ENCODE measurements around the gene ELAVL3. TPM values are rescaled to one million over a fixed set of nuclear protein-coding genes. Genes with fewer than 3 reads are reported as not detected.
A peak's percentile ranks its signal among the peaks of the same experiment; 100 is the strongest.

ELAVL3 gene
- total and polyA plus RNA-seq, 8 donors = 0.04 to 0.31 (median 0.16) TPM; not detected in 1

DNA sequence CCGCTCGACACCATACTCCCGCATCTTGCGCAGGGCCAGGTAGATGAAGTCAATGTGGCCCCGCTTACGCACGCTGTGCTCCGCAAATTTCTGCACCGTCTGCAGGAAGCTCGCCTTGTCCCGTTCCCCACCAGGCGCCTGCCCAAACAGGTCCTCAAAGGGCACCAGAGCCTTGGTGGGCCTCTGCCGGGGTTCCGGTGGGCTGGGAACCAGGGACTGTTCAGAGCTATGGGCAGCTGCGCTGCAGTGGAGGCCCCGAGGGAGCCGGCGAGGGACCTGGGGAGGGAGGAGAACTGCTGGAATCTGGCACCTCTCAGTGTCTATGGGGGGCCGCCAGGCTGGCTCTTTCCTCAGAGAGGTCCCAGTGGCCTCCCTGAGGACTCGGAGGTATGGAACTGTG lies 33.1 kb upstream of the ELAVL3 start:
- H3K36me3 ChIP-seq = peaks cover 0 to 74% of the 10 kb centered on the region in 2 donors
- no peak for ATAC-seq
- H3K4me3 ChIP-seq = no peak overlapping the region
- no peak for DNase-seq
- H3K9me3 ChIP-seq = no peaks in the 10 kb centered on the region
- H3K4me1 ChIP-seq = no peaks in the 10 kb centered on the region
- TF ChIP-seq, protein P1, sequence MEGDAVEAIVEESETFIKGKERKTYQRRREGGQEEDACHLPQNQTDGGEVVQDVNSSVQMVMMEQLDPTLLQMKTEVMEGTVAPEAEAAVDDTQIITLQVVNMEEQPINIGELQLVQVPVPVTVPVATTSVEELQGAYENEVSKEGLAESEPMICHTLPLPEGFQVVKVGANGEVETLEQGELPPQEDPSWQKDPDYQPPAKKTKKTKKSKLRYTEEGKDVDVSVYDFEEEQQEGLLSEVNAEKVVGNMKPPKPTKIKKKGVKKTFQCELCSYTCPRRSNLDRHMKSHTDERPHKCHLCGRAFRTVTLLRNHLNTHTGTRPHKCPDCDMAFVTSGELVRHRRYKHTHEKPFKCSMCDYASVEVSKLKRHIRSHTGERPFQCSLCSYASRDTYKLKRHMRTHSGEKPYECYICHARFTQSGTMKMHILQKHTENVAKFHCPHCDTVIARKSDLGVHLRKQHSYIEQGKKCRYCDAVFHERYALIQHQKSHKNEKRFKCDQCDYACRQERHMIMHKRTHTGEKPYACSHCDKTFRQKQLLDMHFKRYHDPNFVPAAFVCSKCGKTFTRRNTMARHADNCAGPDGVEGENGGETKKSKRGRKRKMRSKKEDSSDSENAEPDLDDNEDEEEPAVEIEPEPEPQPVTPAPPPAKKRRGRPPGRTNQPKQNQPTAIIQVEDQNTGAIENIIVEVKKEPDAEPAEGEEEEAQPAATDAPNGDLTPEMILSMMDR (IDR thresholded peaks at IDR 0.05) = no peak
- H3K27ac ChIP-seq = no peak overlapping the region
- H3K27me3 ChIP-seq = no peaks in the 10 kb centered on the region
- intact Hi-C loops (cut with DNase I) = no loop called here

DNA sequence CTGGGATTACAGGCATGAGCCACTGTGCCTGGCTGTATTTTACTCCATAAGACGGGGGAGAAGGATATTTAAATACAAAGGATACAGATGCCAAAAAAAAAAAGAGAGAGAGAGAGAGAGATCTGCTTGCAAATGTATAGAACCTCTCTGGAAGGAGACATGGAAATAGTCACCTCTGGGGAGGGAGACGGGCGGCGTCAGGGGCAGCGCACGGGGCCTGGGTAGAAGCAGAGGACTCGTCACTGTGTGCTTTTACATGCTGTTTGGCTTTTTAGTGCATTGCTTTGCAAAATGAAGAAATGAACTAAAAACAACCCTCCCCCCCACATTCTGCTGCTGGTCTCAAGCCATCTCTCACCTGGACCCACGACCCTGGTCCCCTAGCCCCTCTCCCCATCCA lies 29.6 kb upstream of the ELAVL3 start:
- no peak overlapping the region for H3K4me3 ChIP-seq
- intact Hi-C loops (cut with DNase I) = no loop called here
- DNase-seq (no peak), ATAC-seq (no peak)
- no peaks in the 10 kb centered on the region for H3K9me3 ChIP-seq
- no peak overlapping the region for H3K27ac ChIP-seq
- peaks cover 0 to 39% of the 10 kb centered on the region in 2 donors for H3K36me3 ChIP-seq
- H3K27me3 ChIP-seq = no peaks in the 10 kb centered on the region
- H3K4me1 ChIP-seq = peaks cover 3 to 10% of the 10 kb centered on the region in 2 donors
- TF ChIP-seq, protein P1 (IDR thresholded peaks at IDR 0.05) = no peak

DNA sequence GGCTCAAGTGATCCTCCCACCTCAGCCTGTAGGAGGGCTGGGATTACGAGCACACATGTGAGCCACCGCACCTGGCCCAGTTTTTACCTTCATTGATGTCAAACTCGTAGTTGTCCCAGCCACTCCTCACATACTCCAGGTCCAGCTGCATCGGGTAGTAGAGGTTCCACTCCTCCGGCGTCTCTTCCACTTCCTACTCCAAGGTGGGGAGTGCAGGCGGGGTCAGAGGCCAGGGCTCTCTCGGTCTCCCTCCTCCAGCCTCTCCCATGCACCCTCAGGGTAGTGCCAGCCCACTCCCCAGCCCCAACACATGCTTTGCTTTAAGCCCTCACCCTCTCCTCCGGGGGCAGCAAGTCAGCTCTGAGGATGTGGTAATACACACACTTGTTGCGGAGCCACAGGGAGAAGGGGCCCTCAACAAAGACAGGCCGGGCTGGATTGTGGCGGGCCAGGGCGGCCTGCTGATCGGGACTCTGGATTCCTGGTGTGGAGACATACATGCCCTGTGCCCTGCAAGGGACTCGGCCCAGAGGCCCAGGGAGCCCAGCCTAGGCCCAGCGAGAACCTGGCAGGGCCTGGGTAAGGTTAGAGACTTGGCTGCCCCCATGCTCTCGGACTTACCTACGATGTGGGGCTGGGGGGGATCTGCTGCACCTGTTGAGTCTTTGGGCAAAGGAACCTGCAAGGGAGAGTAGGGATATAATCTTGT lies 26.7 kb upstream of the ELAVL3 start:
- Histone ChIP-seq H3K4me3 (no peak overlapping the region), H3K4me1 (peaks cover 3 to 16% of the 10 kb centered on the region in 2 donors), H3K9me3 (no peaks in the 10 kb centered on the region), H3K27me3 (no peaks in the 10 kb centered on the region), H3K27ac (no peak overlapping the region), H3K36me3 (peaks cover 0 to 15% of the 10 kb centered on the region in 2 donors)
- intact Hi-C loops (cut with DNase I) = no loop called here
- TF ChIP-seq, protein P1 (IDR thresholded peaks at IDR 0.05) = no peak
- DNase-seq (no peak), ATAC-seq (no peak)

DNA sequence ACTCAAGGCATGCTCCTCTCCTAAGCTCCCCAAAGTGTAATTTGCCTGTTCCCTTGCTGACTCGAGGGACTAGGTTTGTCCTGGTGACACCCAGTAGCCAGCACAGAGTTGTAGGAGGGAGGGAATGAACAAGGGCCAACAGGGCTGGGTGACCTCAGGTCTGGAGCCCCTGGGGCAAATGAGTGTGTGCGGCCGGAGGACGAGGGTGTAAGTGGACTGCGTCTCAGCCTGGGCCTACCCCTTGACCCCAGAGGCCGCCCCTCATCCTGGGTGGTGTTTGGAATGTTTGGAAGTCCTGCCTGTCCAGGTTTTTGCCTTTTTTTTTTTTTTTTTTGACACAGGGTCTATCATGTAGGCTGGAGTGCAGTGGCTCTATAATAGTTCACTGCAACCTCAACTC lies 26.1 kb upstream of the ELAVL3 start:
- Histone ChIP-seq H3K4me1 (peaks cover 3 to 16% of the 10 kb centered on the region in 2 donors), H3K27me3 (no peaks in the 10 kb centered on the region), H3K9me3 (no peaks in the 10 kb centered on the region), H3K4me3 (no peak overlapping the region), H3K36me3 (peaks cover 0 to 10% of the 10 kb centered on the region in 2 donors), H3K27ac (no peak overlapping the region)
- ATAC-seq (no peak), DNase-seq (no peak)
- intact Hi-C loops (cut with DNase I) = no loop called here
- TF ChIP-seq, protein P1 (IDR thresholded peaks at IDR 0.05) = no peak

DNA sequence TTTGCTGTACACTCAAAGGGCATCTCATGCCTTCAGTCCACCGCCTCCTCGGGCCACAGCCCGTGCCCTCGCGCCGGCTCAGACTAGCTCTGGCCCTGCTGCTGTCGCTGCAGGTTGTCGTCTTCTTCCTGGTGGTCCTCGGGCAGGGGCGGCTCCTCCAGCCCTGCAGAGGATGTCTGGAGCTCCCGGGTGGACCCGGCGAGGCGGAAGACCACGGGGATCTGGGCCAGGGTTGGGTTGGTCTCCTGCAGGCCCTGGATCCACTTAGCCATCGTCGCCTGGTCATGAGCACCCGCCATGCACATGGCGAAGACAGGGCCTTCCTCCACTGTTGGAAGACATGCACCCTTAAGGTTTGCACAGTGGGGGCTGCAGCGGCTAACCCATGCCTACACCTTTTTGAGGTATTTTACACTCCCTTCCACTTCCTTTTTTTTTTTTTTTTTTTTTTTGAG lies 25.3 kb upstream of the ELAVL3 start:
- H3K36me3 ChIP-seq = peaks cover 0 to 1% of the 10 kb centered on the region in 2 donors
- H3K27me3 ChIP-seq = no peaks in the 10 kb centered on the region
- intact Hi-C loops (cut with DNase I) = no loop called here
- ATAC-seq (peak; percentile 51), DNase-seq (no peak)
- H3K27ac ChIP-seq = peak overlapping the region; percentile 91 to 98
- peak overlapping the region; percentile 90 to 96 for H3K4me3 ChIP-seq
- no peaks in the 10 kb centered on the region for H3K9me3 ChIP-seq
- H3K4me1 ChIP-seq = peaks cover 3 to 16% of the 10 kb centered on the region in 2 donors
- TF ChIP-seq, protein P1 (IDR thresholded peaks at IDR 0.05) = no peak

All from left lung (tissue), 10 donors.